GM23338 (cell line): ENCODE data around the gene C16orf82. TPM values are rescaled to one million over a fixed set of nuclear protein-coding genes. Genes with fewer than 3 reads are reported as not detected.

Source experiments
- ATAC-seq: fragments of 200-7000 bp; cut with Tn5 transposase; 3 replicates; pipeline ENCODE4 v1.9.1; 2020
- DNase-seq: peaks from one replicate; pipeline ENCODE4 v3.0.0-alpha.2; 2015; ENCODE audit warnings: low spot score
- H2AFZ ChIP-seq: fragments of 200-600 bp; sonication (generic); 2 replicates; pipeline ENCODE4 v1.8.0; 2016; ENCODE audit warnings: antibody characterized with exemption, mild to moderate bottlenecking, moderate library complexity
- H3F3A ChIP-seq: fragments of 200-600 bp; sonication (generic); replicated peaks from 2 replicates; pipeline ENCODE4 v1.8.0; 2017; ENCODE audit warnings: antibody characterized with exemption, mixed run types, low read depth
- H3K27ac ChIP-seq: fragments of 200-600 bp; sonication (generic); 2 replicates; pipeline ENCODE4 v1.6.1; 2016; ENCODE audit warnings: low read depth
- H3K27me3 ChIP-seq: fragments of 200-600 bp; sonication (generic); 2 replicates; pipeline ENCODE4 v1.8.0; 2016; ENCODE audit warnings: mild to moderate bottlenecking, mixed run types, moderate library complexity; ENCODE audit not compliant: insufficient read depth
- H3K36me3 ChIP-seq: fragments of 200-600 bp; sonication (generic); 2 replicates; pipeline ENCODE4 v1.8.0; 2016; ENCODE audit warnings: mild to moderate bottlenecking; ENCODE audit not compliant: insufficient read depth
- H3K4me1 ChIP-seq: fragments of 200-600 bp; sonication (generic); 2 replicates; pipeline ENCODE4 v1.8.0; 2016; ENCODE audit warnings: mild to moderate bottlenecking, moderate library complexity; ENCODE audit not compliant: insufficient read depth
- H3K4me2 ChIP-seq: fragments of 200-600 bp; sonication (generic); 2 replicates; pipeline ENCODE4 v1.7.1; 2017; ENCODE audit warnings: mixed run types
- H3K4me3 ChIP-seq: fragments of 200-600 bp; sonication (generic); 2 replicates; pipeline ENCODE4 v1.6.1; 2016; ENCODE audit warnings: mixed run types
- H3K79me2 ChIP-seq: fragments of 200-600 bp; sonication (generic); replicated peaks from 2 replicates; pipeline ENCODE4 v1.8.0; 2017; ENCODE audit warnings: mild to moderate bottlenecking; ENCODE audit not compliant: insufficient read depth
- H3K9me2 ChIP-seq: fragments of 200-600 bp; sonication (generic); 2 replicates; pipeline ENCODE4 v1.8.0; 2017; ENCODE audit not compliant: insufficient read depth
- H4K20me1 ChIP-seq: fragments of 200-600 bp; sonication (generic); replicated peaks from 2 replicates; pipeline ENCODE4 v1.8.0; 2017; ENCODE audit warnings: mild to moderate bottlenecking; ENCODE audit not compliant: insufficient read depth
- H3K27ac Mint-ChIP-seq: 2 replicates; pipeline ENCODE4 v1.8.0; 2020; ENCODE audit warnings: inconsistent platforms, mild to moderate bottlenecking, moderate library complexity, mixed read lengths
- H3K27me3 Mint-ChIP-seq: 3 replicates; pipeline ENCODE4 v1.8.0; 2022; ENCODE audit warnings: low read depth, mild to moderate bottlenecking, moderate library complexity, mixed read lengths, inconsistent platforms; ENCODE audit not compliant: insufficient read depth, poor library complexity
- H3K36me3 Mint-ChIP-seq: 3 replicates; pipeline ENCODE4 v1.8.0; 2021; ENCODE audit warnings: low read depth, mild to moderate bottlenecking, inconsistent platforms, moderate library complexity, mixed read lengths
- H3K4me1 Mint-ChIP-seq: 3 replicates; pipeline ENCODE4 v1.8.0; 2020; ENCODE audit warnings: mild to moderate bottlenecking, inconsistent platforms, mixed read lengths
- H3K4me3 Mint-ChIP-seq: 3 replicates; pipeline ENCODE4 v1.8.0; 2021; ENCODE audit warnings: moderate library complexity, mild to moderate bottlenecking, inconsistent platforms, mixed read lengths
- H3K9me3 Mint-ChIP-seq: 3 replicates; pipeline ENCODE4 v1.8.0; 2020; ENCODE audit warnings: moderate library complexity, mild to moderate bottlenecking, inconsistent platforms, mixed read lengths
- CREB1 ChIP-seq: fragments of 250-450 bp; sonication (Bioruptor Pico); IDR thresholded peaks from 2 replicates; pipeline ENCODE4 v1.5.0; 2020; ENCODE audit warnings: low read depth, mild to moderate bottlenecking, moderate library complexity
- EZH2 ChIP-seq: fragments of 200-600 bp; sonication (generic); IDR thresholded peaks from one replicate; pipeline ENCODE4 v1.8.0; 2017; ENCODE audit warnings: antibody characterized with exemption, mild to moderate bottlenecking, low read depth; ENCODE audit not compliant: unreplicated experiment
- EZH2phosphoT487 ChIP-seq: fragments of 200-600 bp; sonication (generic); IDR thresholded peaks from one replicate; pipeline ENCODE4 v1.8.1; 2018; ENCODE audit warnings: antibody characterized with exemption; ENCODE audit not compliant: unreplicated experiment
- JUNB ChIP-seq: IDR thresholded peaks from one replicate; pipeline ENCODE4 v1.6.1; 2016; ENCODE audit warnings: antibody characterized with exemption; ENCODE audit not compliant: unreplicated experiment
- NANOG ChIP-seq: IDR thresholded peaks from 2 replicates; pipeline ENCODE4 v1.6.1; 2016; ENCODE audit warnings: antibody characterized with exemption, borderline replicate concordance
- POLR2AphosphoS5 ChIP-seq: IDR thresholded peaks from 2 replicates; pipeline ENCODE4 v1.6.1; 2016; ENCODE audit warnings: antibody characterized with exemption, low read depth
- STAT1 ChIP-seq: IDR thresholded peaks from one replicate; pipeline ENCODE4 v1.6.1; 2016; ENCODE audit warnings: antibody characterized with exemption; ENCODE audit not compliant: unreplicated experiment
- ZNF114 ChIP-seq: fragments of 250-450 bp; sonication (Bioruptor Pico); IDR thresholded peaks from 2 replicates; pipeline ENCODE4 v1.5.0; 2020; ENCODE audit warnings: mild to moderate bottlenecking, moderate library complexity
- ZNF331 ChIP-seq: fragments of 250-450 bp; sonication (Bioruptor Pico); IDR thresholded peaks from 2 replicates; pipeline ENCODE4 v1.5.0; 2020; ENCODE audit warnings: low read depth, mild to moderate bottlenecking, moderate library complexity
- polyA plus RNA-seq: library from polyadenylated mRNA; unstranded; fragments of >200 nt; fragmentation: Nextera tagmentation; extraction: Ambion mirVana; gene quantifications from 2 replicates; pipeline ENCODE4 v1.2.1, GENCODE V29; 2016
- total RNA-seq: library from RNA; depleted of rRNA; stranded (reverse); fragments of >200 nt; shearing (Covaris generic); gene quantifications from 2 replicates; pipeline ENCODE4 v1.2.3, GENCODE V29; 2014
- TF ChIP-seq, protein P1 (sequence below): IDR thresholded peaks from one replicate; pipeline ENCODE4 v1.6.1; 2018; ENCODE audit warnings: antibody characterized with exemption; ENCODE audit not compliant: unreplicated experiment
- TF ChIP-seq, protein P2 (sequence below), 2 experiments: fragments of 200-600 bp in 1 of 2; sonication (generic) in 1 of 2; conservative IDR thresholded peaks; 2 replicates each; pipeline versions ENCODE4 v1.5.1 to v1.6.1; 2016 to 2017; ENCODE audit warnings: antibody characterized with exemption in 2 of 2, low read depth in 2 of 2, mild to moderate bottlenecking in 2 of 2, moderate library complexity in 1 of 2

The C16orf82 gene
- total and polyA plus RNA-seq, 2 experiments from 2014 or later, result not detected

DNA sequence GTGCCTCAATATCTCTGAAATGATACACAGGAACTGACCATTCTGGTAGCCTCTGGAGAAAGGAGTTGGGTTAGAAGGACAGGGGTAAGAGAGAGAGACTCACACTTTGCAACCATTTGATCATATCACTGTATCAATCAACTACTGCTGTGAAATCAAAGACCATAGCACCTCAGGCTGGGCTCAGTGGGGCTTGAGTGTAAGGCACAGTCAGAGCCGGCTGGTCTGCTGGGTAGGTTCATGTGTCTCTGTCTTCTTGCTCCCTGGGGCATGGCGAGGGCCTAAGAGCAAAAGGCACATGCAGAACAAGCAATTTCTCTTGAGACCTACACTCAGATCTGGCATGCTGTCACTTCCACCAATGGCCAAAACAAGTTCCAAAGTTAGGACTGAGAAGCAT, 46.7 kb upstream of the C16orf82 start:
- Histone ChIP-seq H3K36me3 (no peaks in the 10 kb centered on the region), H3K27ac (no peak overlapping the region), H3F3A (no peaks in the 10 kb centered on the region), H2AFZ (no peak overlapping the region), H3K4me3 (no peak overlapping the region), H3K4me1 (no peaks in the 10 kb centered on the region; the same call in 1 of the 2 replicates), H3K79me2 (no peaks in the 10 kb centered on the region), H3K9me2 (no peaks in the 10 kb centered on the region), H4K20me1 (no peaks in the 10 kb centered on the region), H3K27me3 (no peaks in the 10 kb centered on the region), H3K4me2 (no peak overlapping the region)
- Mint-ChIP-seq H3K4me1 (no peaks in the 10 kb centered on the region; the same call in 2 of the 3 replicates), H3K27ac (no peak overlapping the region), H3K36me3 (peaks cover 22% of the 10 kb centered on the region), H3K4me3 (no peak overlapping the region), H3K27me3 (peaks cover 8% of the 10 kb centered on the region), H3K9me3 (peaks cover 98% of the 10 kb centered on the region)
- no peak for DNase-seq
- TF ChIP-seq ZNF114 (CRISPR knock-in tag), result no peak
- TF ChIP-seq STAT1, result no peak
- TF ChIP-seq CREB1 (CRISPR knock-in tag), result no peak
- TF ChIP-seq EZH2phosphoT487, result no peak
- no peak for TF ChIP-seq NANOG
- no peak for TF ChIP-seq ZNF331
- no peak for TF ChIP-seq POLR2AphosphoS5
- TF ChIP-seq EZH2, result no peak
- TF ChIP-seq, protein P1, sequence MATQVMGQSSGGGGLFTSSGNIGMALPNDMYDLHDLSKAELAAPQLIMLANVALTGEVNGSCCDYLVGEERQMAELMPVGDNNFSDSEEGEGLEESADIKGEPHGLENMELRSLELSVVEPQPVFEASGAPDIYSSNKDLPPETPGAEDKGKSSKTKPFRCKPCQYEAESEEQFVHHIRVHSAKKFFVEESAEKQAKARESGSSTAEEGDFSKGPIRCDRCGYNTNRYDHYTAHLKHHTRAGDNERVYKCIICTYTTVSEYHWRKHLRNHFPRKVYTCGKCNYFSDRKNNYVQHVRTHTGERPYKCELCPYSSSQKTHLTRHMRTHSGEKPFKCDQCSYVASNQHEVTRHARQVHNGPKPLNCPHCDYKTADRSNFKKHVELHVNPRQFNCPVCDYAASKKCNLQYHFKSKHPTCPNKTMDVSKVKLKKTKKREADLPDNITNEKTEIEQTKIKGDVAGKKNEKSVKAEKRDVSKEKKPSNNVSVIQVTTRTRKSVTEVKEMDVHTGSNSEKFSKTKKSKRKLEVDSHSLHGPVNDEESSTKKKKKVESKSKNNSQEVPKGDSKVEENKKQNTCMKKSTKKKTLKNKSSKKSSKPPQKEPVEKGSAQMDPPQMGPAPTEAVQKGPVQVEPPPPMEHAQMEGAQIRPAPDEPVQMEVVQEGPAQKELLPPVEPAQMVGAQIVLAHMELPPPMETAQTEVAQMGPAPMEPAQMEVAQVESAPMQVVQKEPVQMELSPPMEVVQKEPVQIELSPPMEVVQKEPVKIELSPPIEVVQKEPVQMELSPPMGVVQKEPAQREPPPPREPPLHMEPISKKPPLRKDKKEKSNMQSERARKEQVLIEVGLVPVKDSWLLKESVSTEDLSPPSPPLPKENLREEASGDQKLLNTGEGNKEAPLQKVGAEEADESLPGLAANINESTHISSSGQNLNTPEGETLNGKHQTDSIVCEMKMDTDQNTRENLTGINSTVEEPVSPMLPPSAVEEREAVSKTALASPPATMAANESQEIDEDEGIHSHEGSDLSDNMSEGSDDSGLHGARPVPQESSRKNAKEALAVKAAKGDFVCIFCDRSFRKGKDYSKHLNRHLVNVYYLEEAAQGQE, result no peak
- no peak for ATAC-seq

DNA sequence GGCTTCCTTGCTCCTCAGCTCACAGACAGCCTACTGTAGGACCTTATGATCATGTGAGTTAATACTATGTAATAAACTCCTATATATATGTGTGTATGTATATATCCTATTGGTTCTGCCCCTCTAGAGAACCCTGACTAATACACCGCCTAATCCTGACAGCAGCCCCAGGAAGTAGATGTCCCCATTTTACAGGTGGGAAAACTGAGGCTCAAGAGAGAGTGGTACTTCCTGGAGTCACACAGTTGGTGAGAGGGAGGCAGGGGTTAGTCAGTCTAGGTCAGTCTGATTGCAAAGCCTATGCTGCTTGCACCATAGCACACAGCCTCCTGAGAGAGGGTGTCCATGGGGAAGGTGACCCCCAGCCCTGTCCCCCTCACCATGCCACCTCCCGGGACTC, 42.7 kb upstream of the C16orf82 start:
- Mint-ChIP-seq H3K9me3 (peaks cover 100% of the 10 kb centered on the region), H3K4me1 (no peaks in the 10 kb centered on the region), H3K27me3 (peaks cover 5% of the 10 kb centered on the region), H3K36me3 (peaks cover 18% of the 10 kb centered on the region), H3K27ac (no peak overlapping the region), H3K4me3 (no peak overlapping the region)
- Histone ChIP-seq H3K36me3 (no peaks in the 10 kb centered on the region), H3K9me2 (no peaks in the 10 kb centered on the region), H3K79me2 (no peaks in the 10 kb centered on the region), H2AFZ (no peak overlapping the region), H3K27me3 (no peaks in the 10 kb centered on the region), H3K4me2 (no peak overlapping the region), H3K27ac (no peak overlapping the region), H3F3A (no peaks in the 10 kb centered on the region), H3K4me3 (no peak overlapping the region), H3K4me1 (no peaks in the 10 kb centered on the region), H4K20me1 (no peaks in the 10 kb centered on the region)
- DNase-seq (no peak), ATAC-seq (no peak)
- TF ChIP-seq ZNF114 (CRISPR knock-in tag) (no peak), CREB1 (CRISPR knock-in tag) (no peak), NANOG (no peak), POLR2AphosphoS5 (no peak), EZH2 (no peak), EZH2phosphoT487 (no peak), STAT1 (no peak), JUNB (no peak)
- TF ChIP-seq, protein P1, result no peak
- TF ChIP-seq, protein P2, sequence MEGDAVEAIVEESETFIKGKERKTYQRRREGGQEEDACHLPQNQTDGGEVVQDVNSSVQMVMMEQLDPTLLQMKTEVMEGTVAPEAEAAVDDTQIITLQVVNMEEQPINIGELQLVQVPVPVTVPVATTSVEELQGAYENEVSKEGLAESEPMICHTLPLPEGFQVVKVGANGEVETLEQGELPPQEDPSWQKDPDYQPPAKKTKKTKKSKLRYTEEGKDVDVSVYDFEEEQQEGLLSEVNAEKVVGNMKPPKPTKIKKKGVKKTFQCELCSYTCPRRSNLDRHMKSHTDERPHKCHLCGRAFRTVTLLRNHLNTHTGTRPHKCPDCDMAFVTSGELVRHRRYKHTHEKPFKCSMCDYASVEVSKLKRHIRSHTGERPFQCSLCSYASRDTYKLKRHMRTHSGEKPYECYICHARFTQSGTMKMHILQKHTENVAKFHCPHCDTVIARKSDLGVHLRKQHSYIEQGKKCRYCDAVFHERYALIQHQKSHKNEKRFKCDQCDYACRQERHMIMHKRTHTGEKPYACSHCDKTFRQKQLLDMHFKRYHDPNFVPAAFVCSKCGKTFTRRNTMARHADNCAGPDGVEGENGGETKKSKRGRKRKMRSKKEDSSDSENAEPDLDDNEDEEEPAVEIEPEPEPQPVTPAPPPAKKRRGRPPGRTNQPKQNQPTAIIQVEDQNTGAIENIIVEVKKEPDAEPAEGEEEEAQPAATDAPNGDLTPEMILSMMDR (conservative IDR thresholded peaks at IDR 0.05; ENCODE audit: low read depth in 2 of 2), result no peak
